Neural cell (in vitro differentiated cells): ENCODE data around the gene GDPD2. TPM values are rescaled to one million over a fixed set of nuclear protein-coding genes. Genes with fewer than 3 reads are reported as not detected.
A peak's percentile ranks its signal among the peaks of the same experiment; 100 is the strongest.

Experiments used
- H2AFZ ChIP-seq: fragments of 200-600, 300-800 bp; sonication (generic), shearing (Covaris generic); 2 replicates; pipeline ENCODE4 v1.6.0; 2014; ENCODE audit warnings: low read depth, mild to moderate bottlenecking, antibody characterized with exemption, low read length, moderate library complexity
- H3F3A ChIP-seq: fragments of 200-600 bp; shearing (Covaris generic); 2 replicates; pipeline ENCODE4 v1.6.1; 2016; ENCODE audit warnings: mild to moderate bottlenecking, moderate library complexity, mixed read lengths, antibody characterized with exemption, low read length; ENCODE audit not compliant: insufficient read depth, poor library complexity, severe bottlenecking
- H3K27ac ChIP-seq: fragments of 200-600, 300-800 bp; sonication (generic), shearing (Covaris generic); 2 replicates; pipeline ENCODE4 v1.5.1; 2014; ENCODE audit warnings: mild to moderate bottlenecking, low read length, moderate library complexity
- H3K27me3 ChIP-seq: fragments of 300-800, 200-600 bp; sonication (generic), shearing (Covaris generic); 2 replicates; pipeline ENCODE4 v1.6.0; 2014; ENCODE audit warnings: mild to moderate bottlenecking, low read depth, low read length, moderate library complexity; ENCODE audit not compliant: insufficient read depth
- H3K36me3 ChIP-seq: fragments of 300-800, 200-600 bp; sonication (generic), shearing (Covaris generic); 2 replicates; pipeline ENCODE4 v1.5.1; 2014; ENCODE audit warnings: mild to moderate bottlenecking, antibody characterized with exemption, low read length, moderate library complexity; ENCODE audit not compliant: insufficient read depth
- H3K4me2 ChIP-seq: fragments of 300-800, 200-600 bp; sonication (generic), shearing (Covaris generic); 2 replicates; pipeline ENCODE4 v1.6.0; 2014; ENCODE audit warnings: mild to moderate bottlenecking, low read length
- H3K4me3 ChIP-seq: fragments of 300-800, 200-600 bp; sonication (generic), shearing (Covaris generic); 2 replicates; pipeline ENCODE4 v1.5.1; 2014; ENCODE audit warnings: mild to moderate bottlenecking, low read length, moderate library complexity
- H3K79me2 ChIP-seq: fragments of 200-600 bp; shearing (Covaris generic); replicated peaks from 2 replicates; pipeline ENCODE4 v1.6.0; 2014; ENCODE audit warnings: mild to moderate bottlenecking, low read length, moderate library complexity; ENCODE audit not compliant: insufficient read depth
- H3K9ac ChIP-seq: fragments of 300-800, 200-600 bp; sonication (generic), shearing (Covaris generic); 2 replicates; pipeline ENCODE4 v1.6.1; 2016; ENCODE audit warnings: mild to moderate bottlenecking, low read length, mixed read lengths
- H3K9me2 ChIP-seq: fragments of 200-600 bp; shearing (Covaris generic); 2 replicates; pipeline ENCODE4 v1.6.1; 2016; ENCODE audit warnings: mild to moderate bottlenecking, low read length, mixed read lengths; ENCODE audit not compliant: insufficient read depth
- H3K9me3 ChIP-seq: fragments of 200-600, 300-800 bp; sonication (generic), shearing (Covaris generic); 2 replicates; pipeline ENCODE4 v1.6.1; 2016; ENCODE audit warnings: mild to moderate bottlenecking, mixed run types, low read length, moderate library complexity, mixed read lengths
- H4K20me1 ChIP-seq: fragments of 200-600 bp; shearing (Covaris generic); 2 replicates; pipeline ENCODE4 v1.6.1; 2016; ENCODE audit warnings: mild to moderate bottlenecking, mixed run types; ENCODE audit not compliant: insufficient read depth
- CTCF ChIP-seq: fragments of 450-650 bp; IDR thresholded peaks from 2 replicates; pipeline ENCODE4 v1.5.1; 2014; ENCODE audit warnings: antibody characterized with exemption, mild to moderate bottlenecking, moderate library complexity; ENCODE audit not compliant: poor library complexity, severe bottlenecking
- EP300 ChIP-seq: fragments of 450-650 bp; conservative IDR thresholded peaks from 2 replicates; pipeline ENCODE4 v1.6.1; 2014; ENCODE audit warnings: antibody characterized with exemption, mild to moderate bottlenecking, moderate library complexity; ENCODE audit not compliant: poor library complexity, severe bottlenecking
- EZH2 ChIP-seq: fragments of 200-600, 300-800 bp; shearing (Covaris generic), sonication (generic); IDR thresholded peaks from 2 replicates; pipeline ENCODE4 v1.6.1; 2014; ENCODE audit warnings: antibody characterized with exemption, low read length, borderline replicate concordance, mild to moderate bottlenecking; ENCODE audit not compliant: insufficient read depth, poor library complexity, severe bottlenecking
- MXI1 ChIP-seq: fragments of 450-650 bp; conservative IDR thresholded peaks from 2 replicates; pipeline ENCODE4 v1.6.1; 2014; ENCODE audit warnings: antibody characterized with exemption, mild to moderate bottlenecking; ENCODE audit not compliant: poor library complexity, severe bottlenecking
- POLR2AphosphoS5 ChIP-seq: IDR thresholded peaks from 2 replicates; pipeline ENCODE4 v1.6.1; 2012
- RAD21 ChIP-seq: fragments of 450-650 bp; conservative IDR thresholded peaks from 2 replicates; pipeline ENCODE4 v1.6.1; 2014; ENCODE audit warnings: antibody characterized with exemption, mild to moderate bottlenecking, moderate library complexity
- SMC3 ChIP-seq: fragments of 450-650 bp; conservative IDR thresholded peaks from 2 replicates; pipeline ENCODE4 v1.6.1; 2014; ENCODE audit warnings: antibody characterized with exemption, mild to moderate bottlenecking, moderate library complexity; ENCODE audit not compliant: poor library complexity
- TAF1 ChIP-seq: IDR thresholded peaks from 2 replicates; pipeline ENCODE4 v1.6.1; 2012; ENCODE audit warnings: low read depth
- polyA minus RNA-seq: library from RNA; depleted of rRNA, polyadenylated mRNA; stranded (reverse); fragments of >200 nt; gene quantifications from 2 replicates; pipeline ENCODE4 v1.2.3, GENCODE V29; 2014
- polyA plus RNA-seq: library from polyadenylated mRNA; depleted of rRNA; stranded (reverse); fragments of >200 nt; gene quantifications from 2 replicates; pipeline ENCODE4 v1.2.3, GENCODE V29; 2014
- TF ChIP-seq, protein P1 (sequence below): IDR thresholded peaks from 2 replicates; pipeline ENCODE4 v1.6.1; 2012; ENCODE audit warnings: borderline replicate concordance

The GDPD2 gene, protein sequence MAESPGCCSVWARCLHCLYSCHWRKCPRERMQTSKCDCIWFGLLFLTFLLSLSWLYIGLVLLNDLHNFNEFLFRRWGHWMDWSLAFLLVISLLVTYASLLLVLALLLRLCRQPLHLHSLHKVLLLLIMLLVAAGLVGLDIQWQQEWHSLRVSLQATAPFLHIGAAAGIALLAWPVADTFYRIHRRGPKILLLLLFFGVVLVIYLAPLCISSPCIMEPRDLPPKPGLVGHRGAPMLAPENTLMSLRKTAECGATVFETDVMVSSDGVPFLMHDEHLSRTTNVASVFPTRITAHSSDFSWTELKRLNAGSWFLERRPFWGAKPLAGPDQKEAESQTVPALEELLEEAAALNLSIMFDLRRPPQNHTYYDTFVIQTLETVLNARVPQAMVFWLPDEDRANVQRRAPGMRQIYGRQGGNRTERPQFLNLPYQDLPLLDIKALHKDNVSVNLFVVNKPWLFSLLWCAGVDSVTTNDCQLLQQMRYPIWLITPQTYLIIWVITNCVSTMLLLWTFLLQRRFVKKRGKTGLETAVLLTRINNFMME
- polyA plus RNA-seq (0.84 TPM in 1 of 2 replicates, not detected in the other), polyA minus RNA-seq (not detected in 2 replicates)

- no peak within 1 kb of the TSS for H3K27ac ChIP-seq
Measured at GRCh38 chrX:70422851-70423341, at the start of gene GDPD2. Gene GDPD2 (plus strand): TSS chrX:70423314. CDS start chrX:70424985, 1,671 bp downstream.

GRCh38 chrX:70386235-70386634 lies 36.9 kb upstream of the GDPD2 start:
- H2AFZ ChIP-seq: no peak overlapping the region
- no peaks in the 10 kb centered on the region for H3K9me2 ChIP-seq
- no peak overlapping the region for H3K4me3 ChIP-seq
- H3K36me3 ChIP-seq: no peaks in the 10 kb centered on the region
- H4K20me1 ChIP-seq: no peaks in the 10 kb centered on the region
- no peaks in the 10 kb centered on the region for H3F3A ChIP-seq
- H3K27me3 ChIP-seq: no peaks in the 10 kb centered on the region
- no peak overlapping the region for H3K27ac ChIP-seq
- H3K9me3 ChIP-seq: no peaks in the 10 kb centered on the region
- H3K9ac ChIP-seq: no peak overlapping the region
- H3K79me2 ChIP-seq: no peaks in the 10 kb centered on the region
- H3K4me2 ChIP-seq: no peak overlapping the region
- TF ChIP-seq EP300 (no peak), POLR2AphosphoS5 (no peak), SMC3 (no peak), EZH2 (no peak), TAF1 (no peak), RAD21 (no peak), MXI1 (no peak)
- TF ChIP-seq, protein P1, sequence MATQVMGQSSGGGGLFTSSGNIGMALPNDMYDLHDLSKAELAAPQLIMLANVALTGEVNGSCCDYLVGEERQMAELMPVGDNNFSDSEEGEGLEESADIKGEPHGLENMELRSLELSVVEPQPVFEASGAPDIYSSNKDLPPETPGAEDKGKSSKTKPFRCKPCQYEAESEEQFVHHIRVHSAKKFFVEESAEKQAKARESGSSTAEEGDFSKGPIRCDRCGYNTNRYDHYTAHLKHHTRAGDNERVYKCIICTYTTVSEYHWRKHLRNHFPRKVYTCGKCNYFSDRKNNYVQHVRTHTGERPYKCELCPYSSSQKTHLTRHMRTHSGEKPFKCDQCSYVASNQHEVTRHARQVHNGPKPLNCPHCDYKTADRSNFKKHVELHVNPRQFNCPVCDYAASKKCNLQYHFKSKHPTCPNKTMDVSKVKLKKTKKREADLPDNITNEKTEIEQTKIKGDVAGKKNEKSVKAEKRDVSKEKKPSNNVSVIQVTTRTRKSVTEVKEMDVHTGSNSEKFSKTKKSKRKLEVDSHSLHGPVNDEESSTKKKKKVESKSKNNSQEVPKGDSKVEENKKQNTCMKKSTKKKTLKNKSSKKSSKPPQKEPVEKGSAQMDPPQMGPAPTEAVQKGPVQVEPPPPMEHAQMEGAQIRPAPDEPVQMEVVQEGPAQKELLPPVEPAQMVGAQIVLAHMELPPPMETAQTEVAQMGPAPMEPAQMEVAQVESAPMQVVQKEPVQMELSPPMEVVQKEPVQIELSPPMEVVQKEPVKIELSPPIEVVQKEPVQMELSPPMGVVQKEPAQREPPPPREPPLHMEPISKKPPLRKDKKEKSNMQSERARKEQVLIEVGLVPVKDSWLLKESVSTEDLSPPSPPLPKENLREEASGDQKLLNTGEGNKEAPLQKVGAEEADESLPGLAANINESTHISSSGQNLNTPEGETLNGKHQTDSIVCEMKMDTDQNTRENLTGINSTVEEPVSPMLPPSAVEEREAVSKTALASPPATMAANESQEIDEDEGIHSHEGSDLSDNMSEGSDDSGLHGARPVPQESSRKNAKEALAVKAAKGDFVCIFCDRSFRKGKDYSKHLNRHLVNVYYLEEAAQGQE: no peak

More at GRCh38 chrX:70422851-70423341, at the start of gene GDPD2:
- H2AFZ ChIP-seq: no peak within 1 kb of the TSS
- TF ChIP-seq POLR2AphosphoS5: no peak
- peak; percentile 43 for TF ChIP-seq SMC3
- no peak for TF ChIP-seq EZH2
- peak; percentile 61 for TF ChIP-seq CTCF
- TF ChIP-seq, protein P1: no peak
- no peak for TF ChIP-seq TAF1
- no peak for TF ChIP-seq MXI1
- TF ChIP-seq RAD21: peak; percentile 54
- no peak for TF ChIP-seq EP300
- H3K36me3 ChIP-seq: no peaks in the 10 kb centered on the region
- H3K27me3 ChIP-seq: no peaks in the 10 kb centered on the region
- no peak within 1 kb of the TSS for H3K4me3 ChIP-seq
- H3K9me3 ChIP-seq: no peaks in the 10 kb centered on the region
- no peak within 1 kb of the TSS for H3K4me2 ChIP-seq
- H3K9ac ChIP-seq: no peak within 1 kb of the TSS
- no peaks in the 10 kb centered on the region for H3K9me2 ChIP-seq
- no peaks in the 10 kb centered on the region for H3K79me2 ChIP-seq
- H4K20me1 ChIP-seq: no peaks in the 10 kb centered on the region
- H3F3A ChIP-seq: no peaks in the 10 kb centered on the region
